ENCODE results near the gene ARHGAP6. TPM values are rescaled to one million over a fixed set of nuclear protein-coding genes. Genes with fewer than 3 reads are reported as not detected.
"Not testable (repeated sequence)": the region's sequence is repeated elsewhere in the genome, so short reads cannot be mapped to it uniquely, and the experiment has no call there.

ARHGAP6 gene
- total and polyA plus RNA-seq, 2 donors (not counting 3 experiments of a cell fraction or from before 2014, with no cell fraction given) = 0.69 to 0.83 TPM

GRCh38 chrX:11355944-11356343, 309.8 kb downstream of the ARHGAP6 start:
- H3K9me1 ChIP-seq (replicated peaks; ENCODE audit: control insufficient read depth, extremely low read depth, insufficient read depth, low read length); BruUV-seq (replicated peaks); H3K4me3 ChIP-seq (replicated peaks in 1 of 3; ENCODE audit: insufficient read depth in 1 of 3, low read depth in 1 of 3, low read length in 3 of 3); H4K20me1 ChIP-seq (replicated peaks; ENCODE audit: control insufficient read depth, extremely low read depth, insufficient read depth, low read length); H3K27me3 ChIP-seq (ENCODE audit: control insufficient read depth in 2 of 2, insufficient read depth in 2 of 2, low read length in 2 of 2); H3K9ac ChIP-seq (replicated peaks; ENCODE audit: extremely low read depth, insufficient read depth, low read length); H3K36me3 ChIP-seq (ENCODE audit: control insufficient read depth in 2 of 2, extremely low read depth in 1 of 2, insufficient read depth in 2 of 2, low read length in 2 of 2); POLR2A ChIA-PET; FAIRE-seq; CTCF ChIA-PET; H2AFZ ChIP-seq (ENCODE audit: low read depth, low read length); intact Hi-C loops (cut with micrococcal nuclease); H3K27ac ChIP-seq (ENCODE audit: insufficient read depth, low read depth, low read length); H3K9me3 ChIP-seq (replicated peaks; ENCODE audit: control insufficient read depth, insufficient read depth, low read length); H3K4me1 ChIP-seq (ENCODE audit: control insufficient read depth, extremely low read depth, insufficient read depth, low read length); H3K4me2 ChIP-seq (ENCODE audit: insufficient read depth, low read length); DNase-seq (ENCODE audit: low read depth, low spot score); dilution Hi-C loops (cut with MboI; ENCODE audit: extremely low pct_ligation_motif_present, low sequenced_read_pairs); H3K79me2 ChIP-seq (ENCODE audit: control insufficient read depth, insufficient read depth, low read length): not testable (repeated sequence)

- ChIA-PET CTCF (no interaction called here), POLR2A (no interaction called here)
- Histone ChIP-seq H3K27me3 (ENCODE audit: control insufficient read depth in 2 of 2, insufficient read depth in 2 of 2, low read length in 2 of 2) (no peaks in the 10 kb centered on the region), H3K36me3 (ENCODE audit: control insufficient read depth in 2 of 2, extremely low read depth in 1 of 2, insufficient read depth in 2 of 2, low read length in 2 of 2) (no peaks in the 10 kb centered on the region), H3K4me3 (replicated peaks in 1 of 3; ENCODE audit: insufficient read depth in 1 of 3, low read depth in 1 of 3, low read length in 3 of 3) (no peak overlapping the region), H2AFZ (ENCODE audit: low read depth, low read length) (no peak overlapping the region), H3K79me2 (ENCODE audit: control insufficient read depth, insufficient read depth, low read length) (no peaks in the 10 kb centered on the region), H3K27ac (ENCODE audit: insufficient read depth, low read depth, low read length) (no peak overlapping the region), H4K20me1 (replicated peaks; ENCODE audit: control insufficient read depth, extremely low read depth, insufficient read depth, low read length) (no peaks in the 10 kb centered on the region), H3K9me1 (replicated peaks; ENCODE audit: control insufficient read depth, extremely low read depth, insufficient read depth, low read length) (no peaks in the 10 kb centered on the region), H3K9me3 (replicated peaks; ENCODE audit: control insufficient read depth, insufficient read depth, low read length) (no peaks in the 10 kb centered on the region), H3K9ac (replicated peaks; ENCODE audit: extremely low read depth, insufficient read depth, low read length) (no peak overlapping the region), H3K4me2 (ENCODE audit: insufficient read depth, low read length) (no peak overlapping the region), H3K4me1 (ENCODE audit: control insufficient read depth, extremely low read depth, insufficient read depth, low read length) (peaks cover 3% of the 10 kb centered on the region)
- DNase-seq (ENCODE audit: low read depth, low spot score) (no peak), FAIRE-seq (no peak)
- BruUV-seq (replicated peaks) = no TSS peak
- dilution Hi-C loops (cut with MboI; ENCODE audit: extremely low pct_ligation_motif_present, low sequenced_read_pairs) (no loop called here), intact Hi-C loops (cut with micrococcal nuclease) (no loop called here)
- TF ChIP-seq FOS (IDR thresholded peaks at IDR 0.05; ENCODE audit: borderline replicate concordance, insufficient read depth, low read length) = no peak
- no peak for TF ChIP-seq EZH2 (IDR thresholded peaks at IDR 0.05; ENCODE audit: borderline replicate concordance, low read depth, low read length, severe bottlenecking)
- no peak for TF ChIP-seq CTCF (IDR thresholded peaks at IDR 0.05; ENCODE audit: extremely low read depth in 1 of 2, insufficient read depth in 1 of 2, low read depth in 1 of 2, low read length in 2 of 2)
- TF ChIP-seq MYC (IDR thresholded peaks at IDR 0.05; ENCODE audit: low read depth, low read length) = no peak
- no peak for TF ChIP-seq JUN (IDR thresholded peaks at IDR 0.05; ENCODE audit: borderline replicate concordance, insufficient read depth, insufficient read length, low read depth)
- TF ChIP-seq MAX (IDR thresholded peaks at IDR 0.05; ENCODE audit: insufficient read depth, insufficient read length) = no peak
- TF ChIP-seq POLR2A (IDR thresholded peaks at IDR 0.05; ENCODE audit: low read depth, low read length) = no peak
- TF ChIP-seq GATA2 (IDR thresholded peaks at IDR 0.05; ENCODE audit: insufficient read depth, insufficient read length, low read depth, low read length) = no peak
- TF ChIP-seq POLR2AphosphoS5 (IDR thresholded peaks at IDR 0.05; ENCODE audit: insufficient read depth, low read depth, low read length) = no peak
Observed at GRCh38 chrX:11355259-11355909, 310.3 kb downstream of the ARHGAP6 start.
